Measurements from ENCODE around the gene IL2.

Gene IL2

DNA sequence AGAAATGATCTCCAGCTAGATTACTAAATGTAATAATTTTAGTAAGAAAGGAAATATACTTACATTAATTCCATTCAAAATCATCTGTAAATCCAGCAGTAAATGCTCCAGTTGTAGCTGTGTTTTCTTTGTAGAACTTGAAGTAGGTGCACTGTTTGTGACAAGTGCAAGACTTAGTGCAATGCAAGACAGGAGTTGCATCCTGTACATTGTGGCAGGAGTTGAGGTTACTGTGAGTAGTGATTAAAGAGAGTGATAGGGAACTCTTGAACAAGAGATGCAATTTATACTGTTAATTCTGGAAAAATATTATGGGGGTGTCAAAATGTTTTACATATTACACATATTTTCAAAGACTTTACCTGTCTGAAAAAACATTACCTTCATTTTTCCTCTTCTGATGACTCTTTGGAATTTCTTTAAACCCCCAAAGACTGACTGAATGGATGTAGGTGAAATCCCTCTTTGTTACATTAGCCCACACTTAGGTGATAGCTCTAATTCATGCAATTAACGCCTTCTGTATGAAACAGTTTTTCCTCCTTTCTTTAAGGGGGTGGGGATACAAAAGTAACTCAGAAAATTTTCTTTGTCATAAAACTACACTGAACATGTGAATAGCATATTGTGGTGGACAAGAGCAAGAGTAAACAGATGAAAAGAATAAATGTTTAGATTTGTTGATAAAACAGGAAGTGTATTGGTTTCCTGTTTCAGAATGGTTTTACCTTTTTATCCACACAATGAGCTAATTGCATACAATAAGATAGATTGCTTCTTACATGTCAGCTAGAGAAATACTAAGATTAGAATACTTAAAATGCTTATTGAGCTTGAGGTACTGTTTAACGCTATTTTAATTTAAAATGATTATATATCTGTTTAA, at the start of gene IL2:
TSS of gene IL2 (minus strand) at position 495 of the 886 bp plus-strand sequence. CDS start at position 210, 285 bp downstream.
- no peak for DNase-seq

GRCh38 chr4:122503214-122503613, 46.7 kb upstream of the IL2 start:
- DNase-seq: no peak

DNA sequence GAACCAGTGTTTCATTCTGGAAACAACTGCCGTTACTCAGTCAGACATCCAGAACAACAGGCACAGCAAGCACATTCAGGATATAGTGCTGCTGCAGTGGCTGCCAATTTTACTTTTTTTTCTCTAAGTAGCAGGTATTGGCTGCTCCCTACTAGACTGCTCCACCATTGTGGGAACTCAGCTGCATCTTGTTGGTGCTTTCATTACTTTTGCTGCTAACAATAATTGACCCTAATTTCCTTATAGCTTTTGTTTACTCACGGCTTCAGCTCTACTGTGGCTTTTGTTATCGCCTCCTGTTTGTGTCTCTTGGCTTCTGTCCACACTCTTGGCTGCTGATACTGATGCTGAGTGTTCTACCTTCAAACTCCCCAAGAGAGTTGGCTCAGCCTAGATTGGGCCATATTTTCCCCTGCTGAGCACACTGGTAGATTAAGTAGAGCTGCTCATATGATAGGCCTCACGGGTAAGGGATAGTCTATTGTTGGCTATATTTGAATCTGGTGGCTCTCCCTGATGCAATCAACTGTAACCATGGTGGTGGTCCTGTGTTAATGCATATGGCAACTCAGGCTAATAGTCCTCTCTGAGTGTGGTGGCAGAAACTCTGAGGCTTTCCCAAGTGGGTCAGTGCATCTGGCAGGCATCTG, 44.5 kb upstream of the IL2 start:
- no peak for DNase-seq

DNA sequence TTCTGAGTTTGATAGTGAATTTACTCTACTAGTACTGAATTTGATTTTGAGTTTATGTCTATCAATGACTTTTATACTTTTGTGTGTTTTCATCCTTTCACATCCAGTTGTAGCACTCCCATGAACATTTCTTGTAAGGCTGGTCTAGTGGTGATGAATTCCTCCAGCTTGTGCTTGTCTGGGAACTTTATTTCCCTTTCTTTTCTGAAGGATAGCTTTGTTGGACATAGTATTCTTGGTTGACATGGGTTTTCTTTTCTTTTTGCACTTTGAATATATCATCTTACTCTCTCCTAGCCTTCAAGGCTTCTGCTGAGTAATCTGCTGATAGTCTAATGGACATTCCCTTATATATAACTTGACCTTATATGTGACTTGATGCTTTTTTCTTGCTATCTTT, 32.5 kb upstream of the IL2 start:
- no peak for DNase-seq

DNA sequence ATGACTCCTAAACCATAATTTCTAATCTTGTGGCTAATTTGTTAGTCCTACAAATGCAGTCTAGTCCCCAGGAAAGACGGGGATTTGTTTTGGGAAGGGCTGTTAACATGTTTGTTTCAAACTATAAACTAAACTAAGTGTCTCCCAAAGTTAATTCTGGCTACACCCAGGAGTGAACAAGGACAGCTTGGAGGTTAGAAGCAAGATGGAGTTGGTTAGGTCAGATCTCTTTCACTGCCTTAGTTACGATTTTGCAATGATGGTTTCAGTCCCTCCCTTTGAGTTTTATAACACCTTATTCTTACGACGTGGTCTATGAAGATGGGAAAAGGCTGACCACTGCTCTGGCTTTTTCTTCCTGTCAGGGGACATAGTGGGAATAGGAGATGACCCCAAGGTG, 27.0 kb upstream of the IL2 start:
- DNase-seq: no peak

DNA sequence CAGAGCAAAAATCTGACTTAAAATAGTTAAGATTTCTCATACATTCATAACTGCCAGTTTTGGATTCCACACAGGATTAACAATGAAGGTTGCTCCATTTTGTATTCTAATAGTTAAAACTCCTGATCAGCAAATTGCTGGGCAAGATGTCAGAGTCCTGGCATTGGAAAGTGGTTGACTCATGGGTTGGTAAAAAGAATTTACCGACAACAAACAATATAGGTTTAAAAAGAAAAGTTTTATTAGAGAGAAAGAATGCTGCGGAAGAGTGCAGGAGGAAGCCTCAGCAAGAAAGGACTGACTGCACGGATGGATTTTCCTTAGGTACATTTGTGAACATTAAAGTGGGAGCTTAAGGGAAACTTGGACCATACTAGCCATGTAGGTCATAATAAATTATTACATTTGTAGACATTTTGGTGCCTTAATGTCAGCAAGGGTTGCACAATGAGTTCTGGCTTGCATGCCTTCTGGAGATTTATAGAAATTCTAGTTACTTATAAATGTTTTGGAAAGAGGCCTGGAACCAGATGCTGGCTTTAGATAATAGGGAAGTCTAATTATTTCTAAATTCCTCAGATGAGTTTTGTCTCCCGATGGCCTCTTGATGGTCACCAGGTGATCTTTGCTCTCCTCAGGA, 25.4 kb upstream of the IL2 start:
- no peak for DNase-seq

DNA sequence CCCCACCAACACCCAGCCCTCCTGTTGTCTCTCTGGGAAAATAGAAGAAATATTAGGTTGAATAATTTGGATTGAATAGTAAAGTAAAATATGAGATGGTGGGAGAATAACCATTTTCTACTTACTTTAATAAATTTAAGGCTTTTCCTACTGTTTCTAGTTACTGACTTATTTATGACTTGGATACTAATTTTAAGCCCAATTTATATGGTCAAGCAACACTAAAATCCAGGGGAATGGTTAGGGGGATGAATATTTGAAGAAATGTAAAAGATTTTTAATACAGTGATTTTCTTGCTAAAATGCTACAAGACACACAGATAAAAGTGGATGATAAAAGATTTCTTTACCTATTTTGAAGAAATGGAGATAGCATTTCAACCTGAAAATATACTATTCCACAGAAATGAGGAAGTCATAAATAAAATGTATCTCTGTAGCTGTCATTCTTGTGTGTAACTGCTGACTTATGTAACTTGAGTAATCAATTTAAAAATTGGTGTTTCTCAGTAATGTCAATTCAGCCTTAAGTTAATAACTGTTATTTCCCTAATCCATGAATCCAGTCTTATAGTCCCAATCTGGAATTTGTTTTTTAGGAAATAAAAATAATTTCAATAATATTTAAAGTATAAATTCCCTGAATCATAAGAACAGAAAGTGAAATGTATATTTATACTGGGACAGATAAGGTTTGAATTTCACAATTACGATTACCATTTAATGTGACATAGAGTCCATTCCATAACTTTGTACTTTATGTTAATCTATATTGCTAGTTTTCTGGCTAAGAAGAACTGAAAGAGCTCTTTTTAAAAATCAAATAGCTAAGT, 24.3 kb upstream of the IL2 start:
- no peak for DNase-seq

DNA sequence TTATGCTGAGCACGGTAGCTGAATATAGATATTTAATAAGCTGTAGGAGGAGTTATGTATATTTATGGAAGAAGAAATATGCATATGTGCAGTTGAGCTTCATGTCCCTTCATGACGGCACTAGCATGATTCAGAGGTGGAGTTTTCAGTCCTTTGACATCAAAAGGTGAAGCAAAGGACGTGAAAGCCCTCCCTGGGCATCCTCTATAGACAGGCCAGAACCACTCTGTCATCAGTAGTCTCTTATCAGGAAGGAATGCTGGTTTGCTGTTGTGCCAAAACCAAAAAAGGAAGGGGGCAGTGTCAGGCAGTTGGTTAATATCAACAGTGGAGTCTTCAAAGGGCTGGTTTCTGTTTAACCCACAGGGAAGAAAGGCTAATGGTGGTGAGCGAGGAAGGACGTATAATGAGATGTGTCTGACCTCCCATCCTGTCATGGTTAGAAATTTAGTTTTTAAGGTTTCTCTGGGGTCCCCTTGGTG, 23.5 kb upstream of the IL2 start:
- DNase-seq: no peak

- no peak for DNase-seq
These were observed 20.2 kb upstream of the IL2 start for GRCh38 chr4:122476745-122477144.

DNA sequence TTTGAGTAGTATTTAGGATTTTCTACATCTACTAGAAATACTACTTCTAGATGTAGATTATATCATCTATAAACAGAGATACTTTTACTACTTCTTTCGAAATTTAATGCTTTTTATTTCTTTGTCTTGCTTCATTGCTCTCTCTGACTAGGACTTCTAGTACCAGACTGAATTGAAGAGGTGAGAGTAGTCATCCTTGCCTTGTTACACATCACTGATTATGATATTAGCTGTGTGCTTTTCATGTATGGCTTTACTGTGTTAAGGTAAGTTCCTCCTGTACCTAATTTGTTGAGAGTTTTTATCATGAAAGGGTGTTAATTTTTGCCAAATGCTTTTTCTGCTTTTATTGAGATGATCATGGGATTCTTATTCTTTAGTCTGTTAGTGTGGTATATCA, 19.6 kb upstream of the IL2 start:
- DNase-seq: no peak

- DNase-seq: no peak
These were observed 18.7 kb upstream of the IL2 start for GRCh38 chr4:122475233-122475632.

DNA sequence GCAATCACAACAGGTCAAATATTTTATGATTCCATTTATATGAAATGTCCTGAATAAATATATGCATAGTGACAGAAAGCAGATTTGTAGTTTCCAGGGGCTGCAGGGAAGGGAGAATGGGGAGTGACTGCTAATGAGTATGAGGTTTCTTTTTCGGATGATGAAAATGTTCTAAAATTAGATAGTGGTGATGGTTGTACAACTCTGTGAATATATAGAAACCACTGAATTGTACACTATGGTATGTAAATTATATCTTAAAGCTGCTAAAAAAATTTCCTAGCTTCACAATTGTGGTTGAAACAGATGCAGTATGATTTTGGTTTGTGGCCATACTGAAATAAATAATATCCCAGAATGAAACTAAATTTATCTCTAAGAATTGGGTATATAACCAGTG, 12.9 kb upstream of the IL2 start:
- DNase-seq: no peak

DNA sequence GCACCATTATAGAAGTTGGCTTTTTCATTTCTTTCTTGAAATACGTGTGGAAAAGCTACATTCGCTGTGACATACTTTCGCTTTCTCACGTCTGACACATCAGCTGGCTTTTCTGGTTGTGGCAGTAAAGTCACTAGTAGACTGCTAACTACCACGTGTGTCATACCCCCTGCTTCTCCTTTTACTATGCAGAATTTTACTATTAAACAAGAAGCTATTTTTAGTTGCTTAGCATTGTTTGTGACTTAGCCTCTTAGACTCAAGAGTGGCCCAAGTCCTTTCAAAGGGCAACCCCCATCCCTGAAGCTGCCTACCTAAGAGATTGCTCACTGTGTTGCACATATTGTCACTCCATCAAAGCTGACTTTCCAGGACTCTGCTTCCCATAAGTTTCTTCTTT, 2.1 kb upstream of the IL2 start:
- DNase-seq: no peak

GRCh38 chr4:122453384-122453995, 3.0 kb downstream of the IL2 start:
- DNase-seq: no peak

DNA sequence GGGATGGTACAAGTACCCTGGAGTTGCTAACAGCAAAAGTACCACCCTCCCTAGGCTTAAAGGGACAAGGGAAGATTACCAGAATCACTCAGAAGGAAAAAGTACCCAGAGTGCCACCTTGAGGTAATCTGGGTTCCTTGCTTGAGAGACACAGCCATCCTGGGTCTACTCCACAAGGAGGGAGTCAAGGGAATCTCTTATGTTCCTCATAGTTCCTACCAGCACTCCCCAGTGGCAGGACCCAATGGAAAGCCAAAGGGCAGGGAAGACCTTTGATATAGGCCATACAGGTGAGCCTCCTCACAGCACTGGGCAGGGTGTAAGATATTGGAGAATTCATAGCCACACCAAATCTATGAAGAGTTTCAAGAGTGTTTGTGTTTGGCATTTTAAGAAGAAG, 5.7 kb downstream of the IL2 start:
- no peak for DNase-seq

GRCh38 chr4:122434285-122434684, 22.2 kb downstream of the IL2 start:
- DNase-seq: no peak

DNA sequence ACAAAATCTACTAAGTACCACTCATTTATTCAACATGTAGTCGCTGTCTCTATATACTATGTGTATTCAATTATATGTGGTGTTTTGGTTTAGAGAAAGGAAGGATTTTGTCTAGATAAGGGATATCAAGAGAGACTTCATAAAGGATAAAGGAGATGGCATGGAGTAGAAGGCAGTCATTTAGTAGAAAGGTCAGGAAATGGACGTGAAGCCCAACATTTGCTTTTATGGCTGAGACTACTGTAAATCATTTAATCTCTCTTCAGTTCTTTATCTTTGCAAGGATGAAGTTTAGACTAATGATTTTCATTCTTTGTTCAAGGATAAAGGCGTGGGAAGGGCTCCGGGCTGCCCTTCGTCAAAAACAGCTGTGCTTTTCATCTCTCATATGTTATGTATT, 25.2 kb downstream of the IL2 start:
- no peak for DNase-seq

DNA sequence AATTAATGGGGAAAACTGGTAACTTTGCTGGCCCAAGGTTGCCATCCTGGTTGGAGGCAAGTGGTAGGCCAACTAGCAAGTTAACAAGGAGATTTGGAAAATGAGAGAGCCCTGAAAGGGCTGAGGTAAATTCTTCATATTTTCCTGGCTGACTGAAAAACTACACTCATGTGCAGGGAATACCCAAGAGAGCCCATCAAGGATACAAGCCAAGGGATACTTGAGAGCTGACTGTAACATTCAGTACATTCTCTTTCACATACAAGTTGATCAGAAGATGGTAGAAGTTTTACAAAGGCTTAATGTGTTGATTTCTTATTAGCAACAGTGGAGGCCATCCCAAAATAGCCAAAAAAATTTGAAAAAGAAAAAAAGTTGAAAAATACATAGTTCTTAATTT, 33.3 kb downstream of the IL2 start:
- DNase-seq: no peak

- no peak for DNase-seq
These were observed 44.0 kb downstream of the IL2 start for GRCh38 chr4:122412547-122412946.

- DNase-seq: no peak
These were observed 52.7 kb downstream of the IL2 start for GRCh38 chr4:122403861-122404260.

All from NCI-H1694 treated with DMSO at 0.1 percent for 48 hours (cell line).